Heart left ventricle (tissue), 16 donors: ENCODE data around the gene DUSP18. TPM values are rescaled to one million over a fixed set of nuclear protein-coding genes. Genes with fewer than 3 reads are reported as not detected.
"Not testable (repeated sequence)": the region's sequence is repeated elsewhere in the genome, so short reads cannot be mapped to it uniquely, and the experiment has no call there.

Source experiments
- ATAC-seq, 4 donors: fragments of 200-7000 bp; cut with Tn5 transposase; one replicate each; pipeline ENCODE4 v1.9.1; 2020 to 2022; ENCODE audit warnings: moderate library complexity in 4 of 4, mild to moderate bottlenecking in 3 of 4, moderate number of reproducible peaks in 1 of 4
- DNase-seq, 5 donors: peaks; one replicate each; pipeline ENCODE4 v3.0.0-alpha.2; 2020
- H3K27ac ChIP-seq, 12 donors: fragments of 200-600 bp; sonication (generic) in 4 of 12; one replicate each; pipeline versions ENCODE4 v1.5.0 to v1.8.0; 2016 to 2022; ENCODE audit warnings: mild to moderate bottlenecking in 2 of 12
- H3K27me3 ChIP-seq, 9 donors: fragments of 200-600 bp; sonication (generic) in 2 of 9; one replicate each; pipeline versions ENCODE4 v1.5.1 to v1.8.0; 2016 to 2022; ENCODE audit warnings: mild to moderate bottlenecking in 3 of 9
- H3K36me3 ChIP-seq, 9 donors: fragments of 200-600 bp; sonication (generic) in 2 of 9; one replicate each; pipeline versions ENCODE4 v1.5.0 to v1.8.0; 2018 to 2022; ENCODE audit warnings: mild to moderate bottlenecking in 2 of 9
- H3K4me1 ChIP-seq, 12 donors: fragments of 200-600 bp; sonication (generic) in 4 of 12; one replicate each; pipeline versions ENCODE4 v1.5.0 to v1.8.0; 2016 to 2022; ENCODE audit warnings: mild to moderate bottlenecking in 3 of 12
- H3K4me3 ChIP-seq, 12 donors: fragments of 200-600 bp; sonication (generic) in 4 of 12; one replicate each; pipeline versions ENCODE4 v1.5.0 to v1.8.0; 2017 to 2022; ENCODE audit warnings: mild to moderate bottlenecking in 9 of 12, moderate library complexity in 4 of 12
- H3K9me3 ChIP-seq, 12 donors: fragments of 200-600 bp; sonication (generic) in 4 of 12; one replicate each; pipeline versions ENCODE4 v1.5.0 to v1.8.0; 2016 to 2022; ENCODE audit warnings: mild to moderate bottlenecking in 1 of 12
- CTCF ChIP-seq, 12 donors: fragments of 200-600 bp; sonication (generic) in 4 of 12; IDR thresholded peaks; one replicate each; pipeline versions ENCODE4 v1.5.0 to v1.8.0; 2018 to 2022; ENCODE audit warnings: antibody characterized with exemption in 12 of 12, mild to moderate bottlenecking in 5 of 12
- POLR2A ChIP-seq, 2 donors: fragments of 450-650 bp; IDR thresholded peaks; one replicate each; pipeline ENCODE4 v1.6.1; 2017; ENCODE audit warnings: antibody characterized with exemption in 2 of 2, mild to moderate bottlenecking in 2 of 2, moderate library complexity in 2 of 2
- WGBS, 4 donors: extraction: QIAGEN DNeasy Blood & Tissue Kit in 2 of 4; methylation state at CpG; one replicate each; pipeline versions ENCODE4 v1.1.5 to v1.1.7; 2013 to 2018; 5-methylcytosine and 5-hydroxymethylcytosine counted together
- intact Hi-C, 10 donors: fragments of 100-400 bp; cut with DNase I; formaldehyde crosslinking; loops; one replicate each; pipeline versions ENCODE4 v1.11.1 to v1.14.2; 2022
- polyA plus RNA-seq, 2 donors: library from polyadenylated mRNA; stranded (reverse); fragments of 200-250 nt; gene quantifications; one replicate each; pipeline ENCODE4 v1.2.3, GENCODE V29; 2013
- total RNA-seq, 9 donors: library from RNA; depleted of rRNA in 2 of 9; stranded (reverse); fragments of >200 nt in 2 of 9; fragmentation: NEBNext Ultra II Directional in 3 of 9; extraction: Animal tissue kit (Norgen Biotek cat#: 25700) in 3 of 9; gene quantifications; one replicate each; pipeline versions ENCODE4 v1.1.0 to v1.2.4, GENCODE V29; 2016 to 2023
- donor health status: ischemic (EF 13 %, LVEDD 7.1; RV severe dilation, severe dysfunction).
- donor health status: healthy with polysubstance abuse.
- donor health status: DM: no; HTN: yes; CAD: no.
- donor health status: DM: no; HTN: no; CAD: no.
- donor health status: ischemic (EF 25% LVEDD 6.9; RV normal size, moderate dysfunction).
- donor health status: ischemic (EF 25% LVEDD 5.7; RV mildly dilated, moderate dysfunction).
- donor health status: healthy.
- donor health status: DM: yes; HTN: yes; CAD: no.
- donor health status: ischemic (EF 35%, LVEDD 5.7; RV mildly dilated, moderate dysfunction).
- donor health status: nonischemic (EF 11% LVEDD 7.7; RV severe dilation, severe dysfunction).
- donor health status: DM: yes; HTN: yes; CAD: no.
- donor health status: PGD.
- donor health status: ischemic (EF 29% LVEDD 5.4; RV normal size, mild dysfunction).
- donor health status: nonischemic (EF 23%, LVEDD 6.1; RV moderate dilation, normal function).

Gene DUSP18
- total and polyA plus RNA-seq, 11 donors: 1.6 to 6.1 (median 3.1) TPM

GRCh38 chr22:30627471-30627870 lies 40.2 kb downstream of the DUSP18 start:
- Histone ChIP-seq H3K4me1 (peaks cover 0 to 16% (median 0%) of the 10 kb centered on the region in 12 donors), H3K27ac (no peak overlapping the region), H3K9me3 (no peaks in the 10 kb centered on the region), H3K36me3 (peaks cover 0 to 17% (median 5%) of the 10 kb centered on the region in 9 donors), H3K27me3 (no peaks in the 10 kb centered on the region), H3K4me3 (no peak overlapping the region)
- TF ChIP-seq POLR2A (IDR thresholded peaks at IDR 0.05) (no peak), CTCF (IDR thresholded peaks at IDR 0.05) (no peak)
- WGBS, 4 donors: 84 to 86% (median 85%) methylated on average over 5 of the region's 5 CpGs
- ATAC-seq (no peak), DNase-seq (no peak)
- intact Hi-C loops: loop anchor here in 1 of 10 donors (10.0 kb wide), 1 partner anchor 297 kb away; no protein-coding TSS in a partner anchor

GRCh38 chr22:30626413-30626812 lies 41.3 kb downstream of the DUSP18 start:
- WGBS, 4 donors: 83 to 98% (median 87%) methylated on average over 5 of the region's 5 CpGs
- TF ChIP-seq CTCF (IDR thresholded peaks at IDR 0.05): no peak
- TF ChIP-seq POLR2A (IDR thresholded peaks at IDR 0.05): no peak
- Histone ChIP-seq H3K9me3 (no peaks in the 10 kb centered on the region), H3K36me3 (peaks cover 0 to 25% (median 5%) of the 10 kb centered on the region in 9 donors), H3K27ac (no peak overlapping the region), H3K4me1 (peaks cover 0 to 16% (median 0%) of the 10 kb centered on the region in 12 donors), H3K27me3 (no peaks in the 10 kb centered on the region), H3K4me3 (no peak overlapping the region)
- no peak for DNase-seq
- intact Hi-C loops: loop anchor here in 1 of 10 donors (10.0 kb wide), 1 partner anchor 298 kb away; no protein-coding TSS in a partner anchor
- no peak for ATAC-seq

GRCh38 chr22:30619909-30620308 lies 47.8 kb downstream of the DUSP18 start:
- DNase-seq, H3K4me3 ChIP-seq, ATAC-seq, H3K27ac ChIP-seq, H3K27me3 ChIP-seq, H3K9me3 ChIP-seq, H3K4me1 ChIP-seq: not testable (repeated sequence)
- intact Hi-C loops: loop anchor here in 1 of 10 donors (10.0 kb wide), 1 partner anchor 305 kb away; no protein-coding TSS in a partner anchor
- 88 to 100% (median 94%) methylated on average over 6 of the region's 6 CpGs for WGBS, 4 donors
- peaks cover 0 to 76% (median 35%) of the 10 kb centered on the region in 9 donors for H3K36me3 ChIP-seq

GRCh38 chr22:30617819-30618218 lies 49.9 kb downstream of the DUSP18 start:
- intact Hi-C loops: no loop called here
- H3K4me3 ChIP-seq: no peak overlapping the region
- DNase-seq: no peak
- H3K9me3 ChIP-seq: no peaks in the 10 kb centered on the region
- WGBS, 4 donors: 89 to 92% (median 92%) methylated on average over 6 of the region's 6 CpGs
- peaks cover 0 to 89% (median 46%) of the 10 kb centered on the region in 9 donors for H3K36me3 ChIP-seq
- ATAC-seq: no peak
- H3K27ac ChIP-seq: no peak overlapping the region
- no peaks in the 10 kb centered on the region for H3K4me1 ChIP-seq
- TF ChIP-seq CTCF (IDR thresholded peaks at IDR 0.05) (no peak), POLR2A (IDR thresholded peaks at IDR 0.05) (no peak)
- no peaks in the 10 kb centered on the region for H3K27me3 ChIP-seq

GRCh38 chr22:30615543-30615954 lies 52.1 kb downstream of the DUSP18 start:
- Histone ChIP-seq H3K36me3 (peaks cover 0 to 89% (median 48%) of the 10 kb centered on the region in 9 donors), H3K27me3 (no peaks in the 10 kb centered on the region), H3K9me3 (no peaks in the 10 kb centered on the region), H3K4me1 (peaks cover 0 to 8% (median 0%) of the 10 kb centered on the region in 12 donors), H3K27ac (peak overlapping the region in 1 of 12 donors; percentile 58), H3K4me3 (no peak overlapping the region)
- intact Hi-C loops: no loop called here
- no peak for DNase-seq
- 90 to 93% (median 90%) methylated on average over 7 of the region's 7 CpGs for WGBS, 4 donors
- TF ChIP-seq POLR2A (IDR thresholded peaks at IDR 0.05) (no peak), CTCF (IDR thresholded peaks at IDR 0.05) (no peak)
- ATAC-seq: peak in 2 of 4 donors; percentile 13 to 47
